ENCODE results near the gene ANKRD42.
"Not testable (repeated sequence)": the region's sequence is repeated elsewhere in the genome, so short reads cannot be mapped to it uniquely, and the experiment has no call there.

The ANKRD42 gene

DNA sequence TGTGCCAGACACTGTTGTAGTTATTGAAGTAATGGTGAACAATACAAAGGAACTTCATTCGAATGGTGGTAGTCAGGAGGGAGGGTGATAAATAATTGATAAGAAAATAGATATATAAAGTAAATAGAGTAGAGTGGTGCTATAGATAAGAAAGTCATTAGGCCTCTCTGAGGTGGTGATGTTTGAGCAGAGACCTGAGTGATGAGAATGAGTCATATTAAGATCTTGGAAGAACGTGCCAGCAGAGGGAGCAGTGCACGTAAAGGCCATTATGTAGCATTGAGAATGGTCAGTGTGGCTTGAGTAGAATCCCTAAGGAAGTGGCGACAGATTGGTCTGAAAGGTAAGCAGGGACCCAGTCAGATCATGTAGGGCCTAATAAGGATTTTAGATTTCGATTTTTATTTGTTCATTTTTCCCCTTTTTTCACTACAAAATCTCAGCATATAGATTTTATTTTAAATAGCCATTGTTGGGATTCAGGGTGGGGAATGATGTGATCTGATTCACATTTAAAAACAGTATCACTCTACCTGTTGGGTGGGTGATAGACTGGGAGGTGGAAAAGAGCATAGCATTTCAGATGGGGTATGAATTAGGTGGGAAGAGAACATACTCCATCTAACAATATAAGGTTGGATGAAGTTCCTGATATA lies 47.9 kb downstream of the ANKRD42 start:
- DNase-seq (ENCODE audit: low read depth) = no peak

DNA sequence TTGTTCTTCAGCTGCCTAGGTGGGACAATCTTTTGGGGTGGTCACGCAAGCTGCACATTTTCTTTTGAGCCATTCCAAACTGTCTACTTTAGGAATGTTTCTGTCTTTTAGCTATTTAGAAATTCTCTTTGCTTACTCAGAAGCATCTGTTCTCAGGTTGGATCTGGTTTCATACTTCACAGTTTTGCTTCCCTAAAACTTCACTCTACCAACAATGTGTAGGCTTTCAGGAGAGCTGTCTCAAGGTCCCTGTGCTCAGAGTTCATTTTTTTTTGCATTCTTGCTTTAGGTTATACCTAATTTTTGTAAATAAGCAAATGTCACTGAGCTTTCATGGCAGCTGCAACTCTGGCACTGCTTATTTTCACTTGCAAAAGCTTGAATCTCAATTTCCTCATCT lies 55.9 kb downstream of the ANKRD42 start:
- DNase-seq (ENCODE audit: low read depth) = no peak

DNA sequence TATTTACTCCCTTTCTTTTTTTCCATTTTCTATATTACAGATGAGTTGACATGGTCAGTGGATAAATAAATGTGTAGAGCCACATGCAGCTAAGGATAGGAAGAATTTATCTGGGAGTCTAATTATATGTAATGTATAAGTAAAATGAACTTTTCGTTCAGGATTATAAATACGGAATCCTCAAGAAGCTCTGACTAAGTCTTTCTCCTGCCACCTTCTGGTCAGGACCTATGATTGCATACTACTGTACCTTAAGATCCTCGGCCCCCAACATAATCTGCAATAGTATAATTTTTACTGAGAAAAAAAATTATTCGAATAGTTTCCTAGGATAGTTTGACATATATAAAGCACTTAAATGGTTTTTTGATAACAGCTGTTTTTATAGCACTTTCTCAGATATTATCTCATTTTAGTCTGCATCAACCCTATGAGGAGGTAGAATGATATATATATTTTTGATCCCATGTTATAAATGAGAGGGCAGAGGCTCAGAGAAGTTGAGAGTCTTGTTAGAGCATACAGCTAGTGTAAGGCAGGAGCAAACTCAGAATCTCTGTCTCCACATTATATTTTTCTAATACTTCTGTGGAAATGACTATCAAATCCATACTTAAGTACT lies 56.6 kb downstream of the ANKRD42 start:
- DNase-seq (ENCODE audit: low read depth) = no peak

DNA sequence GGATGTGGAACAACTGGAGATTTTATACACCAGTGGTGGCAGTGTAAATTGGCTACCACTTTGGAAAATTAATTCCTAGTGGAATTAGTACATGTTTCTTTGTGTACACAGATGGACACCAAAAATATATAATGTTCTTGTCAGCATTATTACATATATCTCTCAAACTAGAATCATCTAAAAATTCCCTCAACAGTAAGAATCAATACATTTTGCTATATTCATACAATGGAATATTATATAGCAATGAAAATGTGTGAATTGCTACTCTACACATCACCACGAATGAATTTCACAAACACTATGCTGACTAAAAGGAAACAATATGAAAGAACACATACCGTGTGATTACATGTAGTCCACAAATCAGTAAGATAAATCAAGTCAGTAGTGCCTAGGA lies 58.8 kb downstream of the ANKRD42 start:
- DNase-seq (ENCODE audit: low read depth) = no peak

DNA sequence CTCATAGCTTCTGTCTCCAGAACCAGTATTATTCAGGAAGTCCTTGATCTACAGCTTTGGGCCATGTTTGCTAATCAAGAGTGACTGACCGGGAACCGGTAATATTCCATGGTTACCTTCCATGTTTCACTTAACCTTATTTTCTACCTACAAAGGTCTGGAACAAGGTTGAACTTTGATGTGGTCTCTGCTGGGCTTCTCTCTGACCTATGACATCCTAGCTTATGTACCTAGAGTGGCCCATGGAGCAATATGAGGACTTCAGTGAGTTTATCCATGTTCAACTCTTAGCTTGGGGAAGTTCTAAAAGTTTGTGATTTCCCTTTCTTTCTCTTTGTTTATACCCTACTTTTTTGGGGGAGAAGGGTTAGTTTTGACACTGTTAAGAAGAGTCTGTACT lies 59.4 kb downstream of the ANKRD42 start:
- DNase-seq (ENCODE audit: low read depth) = no peak

DNA sequence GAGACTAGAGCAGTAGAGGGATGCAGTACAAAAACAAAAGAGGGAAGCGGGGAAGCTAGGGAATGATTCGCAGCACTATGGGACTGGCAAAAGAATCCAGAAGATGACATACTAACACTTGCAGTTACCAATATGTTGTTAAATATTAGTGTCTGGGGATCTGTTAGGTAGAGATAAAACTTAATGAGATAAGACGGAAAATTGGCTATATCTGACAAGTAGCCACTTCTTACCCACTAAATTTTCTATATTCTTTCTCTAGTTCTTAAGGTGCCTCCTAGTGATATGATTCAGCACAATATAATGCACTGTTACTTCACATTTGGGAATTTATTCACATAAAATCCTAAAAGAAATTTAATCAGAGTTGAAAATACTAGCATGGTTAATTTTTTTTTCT lies 61.9 kb downstream of the ANKRD42 start:
- no peak for DNase-seq (ENCODE audit: low read depth)

DNA sequence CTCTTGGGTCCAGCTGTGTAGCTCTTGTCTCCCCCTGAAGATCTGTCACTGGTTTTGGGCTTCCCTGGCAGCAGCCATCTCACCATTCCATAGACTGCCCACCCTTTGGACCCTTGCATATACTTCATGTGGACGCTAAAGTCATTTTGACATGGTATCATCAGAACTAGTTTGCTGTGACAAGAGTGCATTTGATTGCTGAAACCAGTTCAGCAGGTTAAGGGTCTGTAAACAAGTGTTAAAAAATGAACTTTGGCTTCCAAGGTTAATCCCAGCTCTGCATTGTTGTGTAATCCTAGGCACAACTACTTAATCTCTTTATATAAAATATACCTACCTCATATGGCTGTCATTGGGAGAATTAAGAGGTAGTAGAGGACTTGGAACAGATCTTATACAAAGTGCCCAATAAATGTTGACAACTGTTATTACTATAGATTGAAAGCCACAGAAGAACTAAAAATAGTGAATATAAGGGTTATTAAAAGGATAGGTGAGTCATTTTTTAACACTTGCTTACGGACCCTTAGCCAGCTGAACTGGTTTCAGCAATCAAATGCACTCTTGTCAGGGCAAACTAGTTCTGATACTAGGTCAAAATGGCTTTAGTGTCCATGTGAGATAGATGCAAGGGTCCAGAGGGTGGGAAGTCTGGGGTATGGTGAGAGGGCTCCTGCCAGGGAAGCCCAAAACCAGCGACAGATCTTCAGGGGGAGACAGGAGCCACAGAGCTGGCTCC lies 63.3 kb downstream of the ANKRD42 start:
- no peak for DNase-seq (ENCODE audit: low read depth)

DNA sequence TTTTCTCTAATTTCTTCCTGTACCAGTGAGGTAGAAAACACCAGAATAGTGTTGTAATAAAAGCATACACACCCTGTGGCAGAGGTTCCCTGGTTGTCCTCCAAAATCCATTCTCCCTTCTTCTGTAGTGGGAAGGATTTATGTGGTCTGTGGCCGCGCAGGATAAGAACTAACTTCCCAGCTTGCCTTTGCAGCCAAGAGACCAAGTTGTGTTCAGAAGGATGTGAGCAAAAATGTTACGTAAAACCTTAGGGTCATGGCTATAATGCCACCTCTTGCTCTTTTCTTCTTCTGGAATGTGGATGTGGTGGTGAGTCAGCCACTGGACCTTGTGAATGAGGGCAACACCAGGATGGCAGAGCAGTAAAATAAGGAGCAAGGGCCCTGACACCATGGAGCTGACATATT lies 64.3 kb downstream of the ANKRD42 start:
- no peak for DNase-seq (ENCODE audit: low read depth)

DNA sequence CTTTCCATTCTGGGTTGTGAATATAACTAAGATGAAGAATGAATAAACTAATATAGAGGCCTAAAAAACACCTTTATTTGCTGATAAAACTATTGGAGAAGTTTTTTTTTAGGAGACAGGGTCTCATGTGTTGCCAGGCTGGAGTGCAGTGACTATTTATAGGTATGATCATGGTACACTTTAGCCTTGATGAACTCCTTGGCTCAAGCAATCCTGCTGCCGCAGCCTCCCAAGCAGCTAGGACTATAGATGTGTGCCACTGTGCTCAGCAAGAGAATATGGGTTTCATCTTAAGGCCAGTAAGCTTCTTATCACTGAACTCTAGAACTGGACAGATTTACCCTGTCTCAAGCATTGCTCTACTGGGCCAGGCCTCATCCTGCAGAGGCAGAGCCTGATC lies 66.0 kb downstream of the ANKRD42 start:
- DNase-seq (ENCODE audit: low read depth) = no peak

DNA sequence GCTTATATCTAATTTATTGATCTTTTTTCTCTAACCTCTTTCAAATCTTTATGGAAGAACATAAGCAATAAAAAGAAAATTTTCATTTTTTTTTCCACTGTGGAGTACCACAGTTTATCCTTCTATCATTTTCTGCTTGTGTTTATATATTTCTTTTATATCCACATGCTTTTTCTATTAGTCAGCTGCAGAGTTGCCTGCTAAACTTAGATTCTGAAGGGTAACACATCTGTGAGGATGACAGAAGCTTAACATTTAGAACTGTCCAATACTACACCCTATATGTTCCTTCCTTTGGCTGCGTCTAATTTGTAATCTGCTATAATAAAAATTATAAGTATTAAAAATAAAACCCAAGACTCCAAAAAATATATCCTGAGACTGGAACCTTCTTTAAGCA lies 71.8 kb downstream of the ANKRD42 start:
- no peak for DNase-seq (ENCODE audit: low read depth)

DNA sequence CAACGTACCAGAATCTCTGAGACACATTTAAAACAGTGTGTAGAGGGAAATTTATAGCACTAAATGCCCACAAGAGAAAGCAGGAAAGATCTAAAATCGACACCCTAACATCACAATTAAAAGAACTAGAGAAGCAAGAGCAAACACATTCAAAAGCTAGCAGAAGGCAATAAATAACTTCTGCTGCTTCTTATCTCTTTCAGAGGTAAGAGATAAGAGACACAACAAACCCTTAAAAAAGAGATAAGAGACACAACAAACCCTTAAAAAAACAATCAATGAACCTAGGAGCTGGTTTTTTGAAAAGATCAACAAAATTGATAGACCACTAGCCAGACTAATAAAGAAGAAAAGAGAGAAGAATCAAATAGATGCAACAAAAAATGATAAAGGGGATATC lies 75.6 kb downstream of the ANKRD42 start:
- DNase-seq (ENCODE audit: low read depth) = not testable (repeated sequence)

DNA sequence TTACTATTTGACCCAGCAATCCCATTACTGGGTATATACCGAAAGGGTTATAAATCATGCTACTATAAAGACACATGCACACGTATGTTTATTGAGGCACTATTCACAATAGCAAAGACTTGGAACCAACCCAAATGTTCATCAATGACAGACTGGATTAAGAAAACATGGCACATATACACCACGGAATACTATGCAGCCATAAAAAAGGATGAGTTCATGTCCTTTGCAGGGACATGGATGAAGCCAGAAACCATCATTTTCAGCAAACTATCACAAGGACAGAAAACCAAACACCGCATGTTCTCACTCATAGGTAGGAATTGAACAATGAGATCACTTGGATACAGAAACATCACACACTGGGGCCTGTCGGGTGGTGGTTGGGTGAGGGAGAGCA lies 78.2 kb downstream of the ANKRD42 start:
- not testable (repeated sequence) for DNase-seq (ENCODE audit: low read depth)

DNA sequence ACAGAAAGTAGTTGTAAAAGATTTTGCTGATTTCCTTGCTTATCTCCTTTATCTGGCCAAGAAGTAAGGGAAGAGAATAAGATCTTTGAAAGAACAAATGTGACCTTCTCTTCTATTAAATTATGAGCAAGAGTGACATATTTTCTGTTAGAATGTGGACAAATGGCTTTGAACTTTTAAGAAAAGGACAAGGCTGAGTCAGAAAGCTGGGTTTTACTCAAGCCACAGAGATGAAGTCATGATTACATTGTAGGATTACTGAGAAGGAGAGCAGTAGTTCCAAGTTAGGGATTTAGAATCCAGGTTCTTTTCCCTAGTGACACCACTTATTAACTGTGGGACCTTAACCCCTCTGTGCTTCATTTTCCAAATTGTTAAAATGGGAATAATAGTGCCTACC lies 79.1 kb downstream of the ANKRD42 start:
- no peak for DNase-seq (ENCODE audit: low read depth)

DNA sequence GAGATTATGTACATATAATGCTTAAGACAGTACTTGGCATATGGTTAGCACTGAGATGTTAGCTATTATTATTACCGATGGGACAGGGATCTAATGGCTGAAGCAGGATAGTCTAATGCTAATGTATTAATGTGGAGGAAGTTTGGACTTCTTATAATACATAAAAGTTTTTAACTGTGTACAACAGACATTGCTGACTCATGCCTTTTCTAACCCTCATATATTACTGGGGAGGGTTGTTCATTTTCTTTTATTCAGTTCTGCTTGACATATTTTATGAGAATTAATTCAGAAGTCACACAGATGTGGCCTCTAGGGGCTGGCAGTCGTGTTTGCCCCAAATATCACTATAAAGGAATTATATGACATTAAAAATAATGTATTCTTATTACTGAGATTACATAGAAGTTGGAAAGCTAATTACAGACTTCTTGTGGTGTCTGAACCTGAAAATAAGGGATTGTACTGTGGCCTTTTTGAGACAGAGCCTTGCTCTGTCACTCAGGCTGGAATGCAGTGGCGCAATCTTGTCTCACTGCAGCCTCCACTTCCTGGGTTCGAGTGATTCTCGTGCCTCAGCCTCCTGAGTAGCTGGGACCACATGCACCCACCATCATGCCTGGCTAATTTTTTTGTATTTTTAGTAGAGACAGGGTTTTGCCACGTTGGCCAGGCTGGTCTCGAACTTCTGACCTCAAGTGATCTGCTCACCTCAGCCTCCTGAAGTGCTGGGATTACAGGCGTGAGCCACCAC lies 82.6 kb downstream of the ANKRD42 start:
- no peak for DNase-seq (ENCODE audit: low read depth)

DNA sequence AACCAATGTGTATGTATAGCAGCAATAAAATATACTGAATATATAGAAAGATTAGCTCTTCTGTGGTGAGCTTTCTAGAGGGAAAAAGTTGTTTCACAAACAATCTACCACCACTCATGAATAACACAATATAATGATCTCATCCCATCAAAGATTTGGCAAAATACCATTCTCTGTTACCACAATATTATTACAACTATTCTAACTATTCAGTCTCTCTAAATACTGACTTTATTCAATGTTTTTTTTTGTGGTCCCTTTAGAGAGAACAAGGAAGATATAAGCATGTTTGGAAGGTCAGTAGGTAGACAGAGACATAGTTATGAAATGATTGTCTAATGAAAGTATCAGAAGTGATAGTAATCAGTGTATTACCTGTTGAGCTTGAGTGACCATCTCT lies 84.8 kb downstream of the ANKRD42 start:
- DNase-seq (ENCODE audit: low read depth) = no peak

DNA sequence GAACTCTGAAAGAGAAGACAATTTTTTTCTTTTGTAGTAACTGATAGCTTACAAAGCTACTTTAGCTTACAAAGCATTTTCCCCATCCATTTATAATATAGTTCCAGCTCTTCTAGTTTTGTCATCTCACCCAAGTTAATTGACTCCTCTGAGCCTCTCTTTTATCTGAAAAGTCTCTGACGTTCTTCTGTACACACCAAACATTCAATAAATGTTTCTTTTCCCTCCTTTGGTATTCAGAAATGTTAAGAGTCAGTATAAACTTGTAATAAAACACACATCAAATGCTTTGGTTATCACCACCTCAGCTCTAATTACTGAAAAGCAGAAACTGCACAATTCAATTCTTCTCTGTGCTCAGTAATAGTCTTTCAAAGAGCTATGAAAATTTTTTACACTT lies 86.7 kb downstream of the ANKRD42 start:
- DNase-seq (ENCODE audit: low read depth) = no peak

DNA sequence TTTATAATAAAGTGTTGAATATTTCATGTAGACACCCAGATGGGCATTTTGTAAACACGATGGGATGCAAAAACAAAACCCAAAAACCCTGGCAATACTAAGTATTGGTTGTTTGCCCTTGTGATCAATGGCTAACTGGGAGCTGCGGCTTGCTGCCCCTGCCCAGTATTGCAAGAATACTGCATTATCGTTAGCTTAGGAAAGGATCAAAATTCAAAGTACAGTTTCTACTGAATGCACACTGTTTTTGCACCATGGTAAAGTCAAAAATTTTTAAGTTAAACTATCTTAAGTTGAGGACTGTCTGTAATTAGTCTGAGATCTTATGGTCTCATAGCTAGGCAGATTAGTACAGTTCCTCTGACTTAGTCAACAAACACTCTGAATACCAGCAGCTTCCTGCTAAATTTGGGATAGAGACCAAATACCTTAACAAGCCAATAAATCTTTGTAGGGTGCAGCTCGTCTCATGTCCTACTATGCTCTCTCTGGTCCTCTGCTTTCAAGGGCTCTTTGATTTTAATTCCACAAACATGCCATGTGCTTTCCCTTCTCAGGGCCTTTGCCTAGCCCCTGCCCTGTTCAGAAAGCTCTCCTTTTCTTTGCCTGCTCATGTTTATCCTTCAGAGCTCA lies 88.7 kb downstream of the ANKRD42 start:
- no peak for DNase-seq (ENCODE audit: low read depth)

DNA sequence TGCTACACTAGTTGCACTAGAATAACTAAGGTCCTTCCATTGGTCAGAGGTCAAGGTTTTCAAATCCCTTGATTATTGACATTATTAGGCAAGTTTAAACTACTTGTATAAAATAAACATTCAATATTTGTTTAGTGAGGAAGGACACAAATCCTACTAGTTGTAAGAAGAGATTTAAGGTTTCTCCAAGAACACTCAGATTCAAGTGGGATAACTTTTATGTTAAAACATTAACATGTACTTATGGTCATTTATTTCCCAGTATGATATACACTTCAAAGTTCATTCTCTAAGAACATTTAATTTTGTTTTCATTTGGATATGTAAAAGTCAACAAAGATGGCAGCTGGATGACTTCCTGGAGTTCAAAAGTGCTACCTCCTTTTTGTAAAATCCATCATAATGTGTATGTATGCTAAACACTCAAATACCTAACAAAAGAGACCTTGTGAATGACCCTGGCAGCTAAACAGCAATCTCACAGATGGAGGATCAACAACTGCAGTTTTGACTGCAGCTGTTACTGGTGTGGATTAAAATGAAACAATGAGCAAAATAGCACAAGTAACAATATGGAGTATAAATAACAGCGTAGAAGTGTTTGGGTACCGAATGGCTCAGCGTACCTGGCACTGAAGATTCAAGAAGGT lies 91.1 kb downstream of the ANKRD42 start:
- no peak for DNase-seq (ENCODE audit: low read depth)

DNA sequence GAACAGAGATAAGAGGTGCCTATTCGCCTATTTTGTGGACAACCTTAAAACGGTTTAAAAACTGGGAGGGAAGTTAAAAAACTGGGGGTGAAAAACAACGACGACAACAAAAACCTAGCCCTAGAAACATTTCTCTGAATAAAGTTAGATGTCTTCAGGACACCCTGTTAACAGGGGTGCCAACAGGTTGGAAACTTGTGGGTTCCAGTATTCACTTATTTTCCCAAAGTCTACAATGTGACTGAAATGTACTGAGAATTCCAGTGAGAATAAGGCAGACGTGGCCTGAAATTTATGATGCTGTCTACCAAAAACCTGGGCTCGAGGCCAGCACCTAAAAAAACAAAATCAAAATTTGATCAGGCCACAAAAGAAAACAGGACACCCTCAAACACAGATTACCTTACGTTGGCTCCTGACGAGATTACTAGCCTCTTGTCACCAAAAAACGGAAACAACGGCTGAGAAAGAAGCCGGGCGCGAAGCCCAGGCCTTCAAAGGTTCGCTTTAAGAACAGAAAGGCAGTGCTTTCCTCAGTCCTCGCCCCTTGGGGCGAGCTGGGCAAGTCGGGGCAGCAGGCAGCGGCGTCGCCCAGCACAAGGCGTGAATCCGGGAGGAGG lies 91.7 kb downstream of the ANKRD42 start:
- no peak for DNase-seq (ENCODE audit: low read depth)

DNA sequence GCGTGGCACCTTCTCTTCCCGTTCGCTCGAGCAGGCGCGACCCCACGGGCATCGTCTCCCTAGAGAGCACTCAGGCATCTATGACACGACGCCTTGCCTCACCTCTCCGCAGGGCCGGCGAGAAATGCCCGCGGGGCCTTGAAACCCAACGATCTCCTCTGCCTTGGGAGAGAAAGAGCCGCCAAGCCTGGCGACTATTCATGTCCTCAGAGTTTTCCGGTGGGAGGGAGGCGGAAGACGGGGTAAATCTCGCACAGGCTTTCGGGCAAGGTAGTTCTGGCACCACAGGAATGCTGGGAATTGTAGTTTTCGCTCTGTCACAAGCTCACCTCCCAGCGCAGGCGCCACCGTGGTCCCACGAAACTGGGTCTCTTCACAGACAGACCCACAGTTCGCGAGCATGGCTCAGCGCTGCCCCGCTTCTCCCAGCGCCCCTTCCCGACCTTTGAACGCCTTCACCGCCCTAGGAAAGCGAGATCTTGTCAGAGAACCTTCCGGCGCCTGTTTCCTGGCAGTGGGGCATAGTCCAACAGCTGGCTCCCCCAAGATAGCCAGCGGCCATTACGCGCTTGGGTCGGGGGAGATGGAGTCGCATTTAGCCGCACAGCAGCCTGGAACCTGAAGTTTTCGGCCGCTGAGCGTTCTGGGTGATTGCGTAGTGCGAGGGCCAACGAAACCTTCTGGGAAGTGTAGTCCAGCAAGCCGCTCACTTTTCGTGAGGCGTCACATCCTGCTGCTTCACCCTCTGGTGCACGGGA lies 92.4 kb downstream of the ANKRD42 start, which contains the start of gene CCDC90B:
Gene CCDC90B, minus strand, starts transcription at position 597 of the 758 bp plus-strand sequence. Its CDS starts 395 bp downstream, at position 202.
- peak; percentile 85 for DNase-seq (ENCODE audit: low read depth)
